GM21723 (cell line): ENCODE data around the gene ACSM2A.
"Not testable (repeated sequence)": the region's sequence is repeated elsewhere in the genome, so short reads cannot be mapped to it uniquely, and the experiment has no call there.

Experiments used
- ATAC-seq: cut with Tn5 transposase; IDR thresholded peaks from one replicate; pipeline ENCODE4 v1.9.1; 2021; ENCODE audit warnings: mild to moderate bottlenecking, moderate library complexity; ENCODE audit not compliant: unreplicated experiment

Gene ACSM2A

DNA sequence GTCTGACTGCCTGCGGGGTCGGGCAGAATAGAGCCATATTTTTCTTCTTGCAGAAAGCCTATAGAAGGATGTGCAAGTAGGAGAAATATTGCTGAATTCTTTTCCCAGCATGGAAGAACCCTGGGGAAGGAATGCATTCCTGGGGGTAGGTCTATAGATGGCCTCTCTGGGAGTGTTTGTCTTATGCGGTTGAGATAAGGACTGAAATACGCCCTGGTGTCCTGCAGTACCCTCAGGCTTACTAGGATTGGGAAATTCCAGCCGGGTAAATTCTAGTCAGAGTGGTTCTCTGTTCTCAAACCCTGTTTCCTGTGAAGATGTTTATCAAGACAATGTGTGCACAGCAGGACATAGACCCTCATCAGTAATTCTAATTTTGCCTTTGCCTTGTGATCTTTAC is 2.3 kb downstream of the ACSM2A start:
- not testable (repeated sequence) for ATAC-seq

DNA sequence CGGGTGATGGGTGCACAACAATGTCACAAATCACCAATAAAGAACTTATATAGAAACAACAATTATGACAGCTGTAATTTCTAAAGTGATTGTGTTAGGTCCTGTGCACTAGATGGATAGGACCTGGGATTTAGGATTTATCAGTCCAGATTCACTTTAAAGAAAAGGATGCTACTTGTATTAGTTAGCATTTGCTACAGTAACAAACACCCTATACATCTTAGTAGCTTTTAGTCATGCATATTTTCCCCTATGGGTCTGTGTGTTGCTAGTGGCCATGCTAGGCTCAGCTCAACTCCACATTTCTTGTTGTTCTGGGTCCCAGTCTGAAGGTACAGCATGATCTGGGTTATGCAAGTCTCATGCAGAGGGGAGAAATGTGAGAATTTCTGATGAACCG is 7.9 kb downstream of the ACSM2A start:
- not testable (repeated sequence) for ATAC-seq

DNA sequence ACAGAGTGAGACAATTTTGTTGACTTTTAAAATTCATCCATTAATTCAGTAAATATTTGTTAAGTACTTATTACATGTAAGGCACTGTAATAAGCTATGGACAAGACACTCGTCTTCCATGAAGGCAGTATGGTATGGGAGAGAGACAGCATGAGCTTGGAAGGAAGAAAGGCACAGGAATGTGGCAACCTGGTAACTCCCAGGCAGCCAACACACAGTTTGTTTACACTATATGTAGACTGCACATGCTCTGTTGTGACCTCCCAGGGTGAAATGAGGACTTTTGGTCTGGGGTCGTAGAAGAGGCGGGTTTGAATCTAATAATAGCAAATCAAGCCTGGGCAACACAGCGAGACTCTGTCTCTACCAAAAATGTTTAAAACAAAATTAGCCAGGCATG is 9.0 kb downstream of the ACSM2A start:
- not testable (repeated sequence) for ATAC-seq

DNA sequence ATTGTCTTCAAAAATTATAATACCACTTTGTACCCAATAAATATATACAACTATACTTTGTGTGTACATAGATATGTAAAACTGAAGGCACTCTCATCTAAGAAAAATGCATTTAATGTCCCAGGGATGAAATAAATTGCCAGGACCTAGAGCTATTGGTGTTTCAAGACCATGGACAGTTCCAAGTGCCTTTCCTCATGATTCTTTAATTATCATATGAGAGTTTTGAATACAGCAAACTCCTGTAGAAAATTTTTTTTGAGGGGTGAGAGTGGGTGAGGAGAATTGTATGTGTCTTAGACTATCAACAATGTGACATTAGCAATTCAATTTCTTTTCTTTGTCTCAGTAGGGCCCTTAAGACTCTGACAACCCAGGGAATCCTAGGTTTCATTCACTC is 17.6 kb downstream of the ACSM2A start:
- ATAC-seq = not testable (repeated sequence)

DNA sequence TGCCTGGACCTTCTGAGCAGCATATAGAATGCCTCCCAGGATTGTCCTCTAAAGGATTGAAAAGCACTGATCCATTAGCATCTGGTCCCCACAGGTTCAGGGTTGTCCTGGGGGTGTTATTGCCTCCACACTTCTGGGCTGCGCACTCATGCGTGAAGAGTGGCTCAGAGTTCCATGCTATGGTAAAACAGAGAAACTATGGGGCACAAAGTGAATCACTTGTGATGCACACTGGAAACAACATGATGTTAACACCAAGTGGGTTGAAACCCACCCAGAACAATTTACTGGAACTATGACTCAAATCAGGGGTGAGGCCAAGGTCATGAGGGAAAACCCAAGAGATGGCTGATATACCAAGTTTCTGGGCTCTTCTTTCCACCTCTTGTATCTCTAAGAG is 18.6 kb downstream of the ACSM2A start:
- not testable (repeated sequence) for ATAC-seq

DNA sequence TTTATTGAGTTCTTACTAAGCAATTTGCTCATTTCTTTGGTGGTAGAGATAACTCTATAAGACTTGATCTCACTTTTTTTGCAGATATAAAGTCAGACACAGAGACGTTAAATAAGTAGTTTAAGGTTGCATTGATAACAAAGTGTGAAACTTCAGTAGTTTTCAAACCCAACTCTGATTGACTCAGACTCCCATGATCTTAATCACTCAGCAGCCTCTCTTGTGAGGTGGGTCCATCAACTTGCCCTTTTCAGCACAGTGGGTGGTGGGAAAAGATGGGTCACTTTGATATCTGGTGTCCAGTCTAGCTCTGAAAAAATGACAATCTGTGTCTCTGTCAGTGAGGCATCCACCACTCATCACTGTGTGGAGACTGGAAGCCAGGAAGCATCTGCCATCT is 19.4 kb downstream of the ACSM2A start:
- ATAC-seq = not testable (repeated sequence)

DNA sequence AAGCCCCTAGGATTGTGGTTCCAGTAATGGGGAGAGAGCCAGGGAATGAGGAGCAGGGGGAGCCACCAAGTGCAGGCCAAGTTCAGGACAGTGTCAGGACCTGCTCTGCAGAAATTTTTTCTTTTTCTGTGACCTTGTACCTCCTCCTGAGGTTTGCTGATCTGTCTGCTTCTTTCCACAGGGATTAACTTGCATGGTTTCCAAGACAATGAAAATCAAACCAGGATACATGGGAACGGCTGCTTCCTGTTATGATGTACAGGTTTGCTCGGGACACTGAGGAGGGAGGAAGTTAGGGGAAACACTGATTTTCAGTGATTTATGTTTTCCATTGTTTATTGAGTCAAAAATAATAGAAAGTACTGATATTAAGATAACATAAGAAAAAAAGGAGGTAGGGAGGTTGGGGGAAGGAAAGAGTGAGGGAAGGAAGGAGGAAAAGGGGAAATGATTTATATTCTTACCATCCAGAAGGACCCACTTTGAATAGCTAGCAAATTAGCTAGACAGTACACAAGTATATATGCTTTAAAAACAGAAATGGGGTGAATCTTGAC is 25.9 kb downstream of the ACSM2A start:
- ATAC-seq = not testable (repeated sequence)

DNA sequence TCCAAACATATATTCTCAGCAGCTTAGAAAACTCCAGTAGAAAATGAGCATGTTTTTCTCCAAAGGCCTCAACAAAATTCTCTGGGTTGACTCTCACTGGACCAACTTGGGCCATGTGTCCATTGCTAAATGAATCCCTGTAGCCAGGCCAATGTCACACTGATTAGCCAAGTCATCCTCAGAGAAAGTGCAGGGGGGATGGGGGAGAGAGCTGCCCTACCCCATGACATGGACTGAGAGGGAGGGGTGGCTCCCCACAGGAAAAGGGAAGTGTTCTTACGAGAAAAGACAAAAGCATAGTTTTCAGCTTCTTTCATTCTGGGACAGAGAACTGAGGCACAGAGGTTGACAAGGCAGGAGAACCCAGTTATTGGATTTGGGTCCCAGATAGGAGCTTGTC is 32.7 kb downstream of the ACSM2A start:
- not testable (repeated sequence) for ATAC-seq

DNA sequence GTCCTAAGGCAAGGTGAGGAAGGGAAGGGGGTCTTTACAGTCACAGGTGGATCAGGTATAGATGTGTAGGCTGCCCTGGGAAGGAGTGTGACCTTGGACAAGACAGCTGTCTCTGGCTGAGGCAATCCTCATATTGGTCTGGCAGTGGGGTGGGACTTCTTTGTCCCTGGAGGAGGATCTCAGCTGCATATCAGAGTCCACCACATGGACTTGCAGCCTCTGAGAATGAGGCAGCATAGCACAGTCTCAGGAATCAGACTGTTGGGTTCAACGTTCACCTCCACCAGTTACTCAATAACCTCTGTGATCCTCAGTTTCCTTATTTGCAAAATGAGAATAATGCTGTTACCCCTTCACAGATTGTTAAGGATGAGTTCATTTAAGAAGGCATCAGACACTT is 33.4 kb downstream of the ACSM2A start:
- no peak for ATAC-seq

DNA sequence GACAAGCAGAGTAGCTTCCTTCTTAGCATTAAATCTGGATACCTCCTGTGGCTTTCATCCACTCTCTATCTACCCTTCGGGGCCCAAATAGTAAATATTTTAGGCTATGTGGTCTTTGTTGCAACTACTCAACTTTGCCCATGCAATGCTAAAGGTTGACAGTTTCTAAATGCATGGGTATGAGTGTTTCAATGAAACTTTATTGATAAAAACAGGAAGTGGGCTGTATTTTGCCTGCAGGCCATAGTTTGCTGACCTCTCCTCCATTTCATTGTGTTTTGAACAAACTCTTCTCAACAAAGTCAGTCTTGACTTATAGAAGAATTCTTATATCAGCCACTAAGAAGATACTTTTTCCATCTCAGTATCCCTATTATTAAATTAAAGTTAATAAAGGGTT is 34.1 kb downstream of the ACSM2A start:
- ATAC-seq = no peak

DNA sequence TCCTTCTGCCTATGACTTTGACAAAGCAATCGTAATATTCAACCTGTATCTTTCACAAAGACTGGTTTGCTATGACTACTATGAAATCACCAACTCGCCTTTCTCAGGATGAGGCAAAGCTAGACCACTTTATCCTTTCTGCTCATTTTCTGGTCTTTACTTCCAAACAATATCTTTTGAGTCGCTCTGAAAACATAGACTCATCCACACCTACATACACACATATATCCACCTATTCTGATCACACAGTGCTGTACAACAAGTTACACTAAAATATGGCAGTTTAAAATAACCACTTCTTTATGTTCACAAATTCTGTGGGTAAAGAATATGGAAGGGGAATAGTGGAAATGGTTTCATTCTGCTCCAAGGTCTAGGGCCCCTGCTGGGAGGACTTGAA is 39.7 kb downstream of the ACSM2A start:
- not testable (repeated sequence) for ATAC-seq

DNA sequence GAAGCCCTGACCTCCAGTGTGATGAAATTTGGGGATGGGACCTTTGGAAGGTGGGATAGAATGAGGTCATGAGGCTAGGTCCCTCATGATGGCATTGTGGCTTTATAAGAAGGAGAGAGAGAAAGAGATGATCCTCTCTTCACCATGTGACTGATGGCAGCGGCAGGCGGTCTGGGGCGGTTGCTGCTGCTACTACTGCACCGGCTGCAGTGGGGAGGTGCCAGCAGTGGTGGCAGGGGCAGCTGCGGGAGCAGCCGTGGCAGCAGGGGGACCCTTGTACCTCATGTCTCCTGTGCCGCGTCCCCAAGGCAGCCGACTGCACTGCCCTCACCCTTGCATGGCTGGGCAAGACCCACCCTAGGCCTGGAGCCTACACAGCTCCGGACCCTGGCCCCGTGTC is 40.1 kb downstream of the ACSM2A start:
- not testable (repeated sequence) for ATAC-seq

DNA sequence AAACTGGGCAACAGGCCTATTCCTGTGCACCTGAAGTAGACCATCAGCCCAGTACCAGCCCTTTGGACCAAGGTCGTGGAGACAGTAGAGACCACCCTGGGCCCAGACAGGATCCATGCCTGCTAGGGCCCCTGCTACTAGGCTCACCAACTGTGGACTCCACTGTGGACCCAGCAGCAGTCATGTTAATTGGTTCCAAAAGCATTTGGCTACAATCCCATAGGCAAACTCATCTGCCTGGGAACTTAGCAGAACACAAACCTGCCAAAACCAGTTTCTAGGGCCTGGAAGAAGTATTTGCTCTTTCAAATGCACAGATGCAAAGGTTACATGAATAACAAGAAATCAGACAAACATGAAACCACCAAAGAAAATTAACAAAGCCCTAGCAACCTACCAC is 53.1 kb downstream of the ACSM2A start:
- ATAC-seq = no peak

DNA sequence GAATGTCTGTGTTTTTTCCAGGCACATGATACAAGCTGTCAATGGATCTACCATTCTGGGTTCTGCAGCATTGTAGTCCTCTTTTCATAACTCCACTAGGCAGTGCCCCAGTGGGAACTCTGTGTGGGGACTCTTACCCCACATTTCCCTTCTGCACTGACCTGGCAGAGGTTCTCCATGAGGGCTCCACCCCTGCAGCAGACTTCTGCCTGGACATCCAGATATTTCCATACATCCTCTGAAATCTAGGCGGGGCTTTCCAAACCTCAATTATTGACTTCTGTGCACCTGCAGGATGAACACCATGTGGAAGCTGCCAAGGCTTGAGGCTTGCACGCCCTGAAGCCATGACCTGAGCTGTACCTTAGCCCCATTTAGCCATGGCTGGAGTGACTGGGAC is 56.0 kb downstream of the ACSM2A start:
- ATAC-seq = no peak

DNA sequence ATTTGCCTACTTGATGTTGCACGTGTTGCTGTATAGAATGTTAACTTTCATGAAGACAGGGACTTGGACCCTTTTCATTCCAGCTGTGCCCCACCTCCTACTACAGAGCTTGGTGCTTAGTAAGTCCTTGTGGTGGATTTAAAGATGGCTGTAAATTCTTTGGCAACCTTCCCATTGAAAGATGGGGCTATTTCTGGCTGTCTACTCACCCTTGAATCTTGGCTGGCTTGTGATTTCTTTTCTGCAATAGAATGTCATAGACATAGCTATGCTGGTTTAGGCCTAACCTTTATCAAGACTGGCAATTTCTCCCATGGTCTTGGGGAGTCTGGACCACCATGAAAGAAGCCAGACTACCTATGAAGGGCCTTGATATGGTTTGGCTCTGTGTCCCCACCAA is 59.0 kb downstream of the ACSM2A start:
- no peak for ATAC-seq

DNA sequence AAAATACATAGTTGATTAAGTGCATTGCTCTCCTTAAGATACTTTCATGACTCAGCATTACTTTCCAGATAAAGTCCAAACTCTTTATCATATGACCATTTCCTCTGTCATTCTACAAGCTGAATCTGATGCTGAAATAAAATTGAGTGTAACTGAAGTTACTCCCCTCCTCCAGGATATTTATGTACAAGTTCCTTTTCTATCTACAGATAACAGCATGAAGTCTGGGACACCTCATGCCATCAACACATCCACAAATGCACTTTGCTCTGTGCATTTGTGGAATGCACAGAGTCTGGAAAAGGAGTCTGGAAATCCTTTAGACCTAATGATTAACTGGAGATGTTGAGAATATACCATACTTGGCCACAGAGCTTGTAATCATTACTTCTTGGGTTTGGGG is 64.4 kb downstream of the ACSM2A start:
- ATAC-seq = no peak

DNA sequence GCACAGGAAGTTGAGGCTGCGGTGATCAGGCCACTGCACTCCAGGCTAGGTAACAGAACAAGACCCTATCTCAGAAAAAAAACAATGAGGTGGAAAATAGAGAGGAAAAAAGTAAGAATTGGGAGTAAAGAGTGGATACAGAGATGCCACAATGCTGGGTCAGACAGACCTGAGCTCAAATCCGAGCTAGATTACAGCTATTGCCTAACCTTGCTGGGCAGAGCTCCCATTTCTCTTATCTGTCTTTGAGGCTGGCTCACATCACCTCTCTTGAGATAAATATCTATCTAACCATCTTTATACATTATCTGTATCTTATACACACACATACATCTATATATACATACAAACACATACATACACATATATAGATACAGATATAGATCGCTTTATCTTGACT is 65.8 kb downstream of the ACSM2A start:
- ATAC-seq = no peak

DNA sequence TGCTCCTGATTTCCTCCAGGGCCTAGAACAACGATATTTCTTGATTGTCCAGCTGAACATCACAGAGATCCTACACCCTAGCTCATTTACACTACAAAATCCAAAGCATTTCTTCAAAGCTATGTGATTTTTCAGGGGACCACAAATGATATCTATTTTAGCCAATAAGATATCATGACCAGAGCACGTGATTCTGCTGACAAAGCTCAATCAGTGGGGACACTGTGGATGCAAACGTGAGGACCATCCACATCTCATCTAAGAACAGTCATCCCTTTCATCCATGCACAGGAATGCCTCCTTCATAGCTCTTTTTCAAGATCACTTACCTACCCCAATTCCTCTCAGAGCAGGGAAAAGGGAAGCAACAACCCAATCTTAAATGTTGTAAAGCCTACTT is 67.9 kb downstream of the ACSM2A start:
- ATAC-seq = no peak

DNA sequence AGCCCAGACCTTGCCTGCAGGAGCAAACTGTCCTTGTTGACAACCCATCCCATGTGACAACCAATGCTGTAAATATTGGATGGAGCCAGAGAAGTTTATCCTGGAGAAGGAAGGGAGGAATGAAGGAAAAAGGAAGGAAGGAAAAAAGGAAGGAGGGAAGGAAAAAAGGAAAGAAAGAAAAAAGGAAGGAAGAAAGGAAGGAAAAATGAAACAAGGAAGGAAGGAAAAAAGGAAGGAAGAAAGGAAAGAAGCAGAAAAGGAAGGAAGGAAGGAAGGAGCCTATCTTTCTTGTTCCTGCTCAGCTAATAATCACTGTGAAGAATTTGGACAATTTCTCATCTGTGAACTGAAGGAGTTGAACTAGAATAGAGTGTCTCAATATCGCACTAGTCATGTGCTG is 68.8 kb downstream of the ACSM2A start:
- no peak for ATAC-seq

DNA sequence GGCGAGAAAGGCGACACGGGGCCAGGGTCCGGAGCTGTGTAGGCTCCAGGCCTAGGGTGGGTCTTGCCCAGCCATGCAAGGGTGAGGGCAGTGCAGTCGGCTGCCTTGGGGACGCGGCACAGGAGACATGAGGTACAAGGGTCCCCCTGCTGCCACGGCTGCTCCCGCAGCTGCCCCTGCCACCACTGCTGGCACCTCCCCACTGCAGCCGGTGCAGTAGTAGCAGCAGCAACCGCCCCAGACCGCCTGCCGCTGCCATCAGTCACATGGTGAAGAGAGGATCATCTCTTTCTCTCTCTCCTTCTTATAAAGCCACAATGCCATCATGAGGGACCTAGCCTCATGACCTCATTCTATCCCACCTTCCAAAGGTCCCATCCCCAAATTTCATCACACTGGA is 80.5 kb downstream of the ACSM2A start:
- ATAC-seq = not testable (repeated sequence)

DNA sequence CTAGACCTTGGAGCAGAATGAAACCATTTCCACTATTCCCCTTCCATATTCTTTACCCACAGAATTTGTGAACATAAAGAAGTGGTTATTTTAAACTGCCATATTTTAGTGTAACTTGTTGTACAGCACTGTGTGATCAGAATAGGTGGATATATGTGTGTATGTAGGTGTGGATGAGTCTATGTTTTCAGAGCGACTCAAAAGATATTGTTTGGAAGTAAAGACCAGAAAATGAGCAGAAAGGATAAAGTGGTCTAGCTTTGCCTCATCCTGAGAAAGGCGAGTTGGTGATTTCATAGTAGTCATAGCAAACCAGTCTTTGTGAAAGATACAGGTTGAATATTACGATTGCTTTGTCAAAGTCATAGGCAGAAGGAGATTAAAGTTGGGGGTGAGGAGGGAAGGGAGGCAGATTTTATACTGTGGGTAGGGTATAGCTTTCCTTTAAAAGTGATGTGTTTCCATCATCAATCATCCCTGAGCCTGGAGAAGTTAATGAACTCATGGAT is 81.0 kb downstream of the ACSM2A start:
- not testable (repeated sequence) for ATAC-seq

DNA sequence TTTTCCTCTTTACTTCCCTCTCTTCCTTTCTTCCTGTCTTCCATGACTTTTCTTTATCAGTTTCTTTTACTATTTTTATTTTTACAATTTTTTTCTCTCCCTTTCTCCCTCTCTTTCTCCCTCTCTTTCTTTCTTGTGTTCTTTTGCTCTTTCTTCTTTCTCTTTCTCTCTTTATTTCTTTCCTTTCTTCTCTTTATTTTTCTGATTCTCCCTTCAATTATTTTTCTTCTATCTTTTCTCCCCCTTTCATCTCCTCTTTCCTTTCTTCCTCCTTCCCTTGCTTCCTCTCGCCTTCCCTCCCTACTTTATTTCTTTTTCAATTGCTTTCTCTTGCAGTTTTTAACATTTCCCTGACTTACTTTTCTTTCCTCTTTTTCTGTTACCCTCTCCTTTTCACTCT is 85.3 kb downstream of the ACSM2A start:
- ATAC-seq = not testable (repeated sequence)
